GM23338 (cell line): ENCODE results near the gene CACNA1G. TPM values are rescaled to one million over a fixed set of nuclear protein-coding genes. Genes with fewer than 3 reads are reported as not detected.

Source experiments
- ATAC-seq: fragments of 200-7000 bp; cut with Tn5 transposase; 3 replicates; pipeline ENCODE4 v1.9.1; 2020
- DNase-seq: peaks from one replicate; pipeline ENCODE4 v3.0.0-alpha.2; 2015; ENCODE audit warnings: low spot score
- H2AFZ ChIP-seq: fragments of 200-600 bp; sonication (generic); 2 replicates; pipeline ENCODE4 v1.8.0; 2016; ENCODE audit warnings: antibody characterized with exemption, mild to moderate bottlenecking, moderate library complexity
- H3F3A ChIP-seq: fragments of 200-600 bp; sonication (generic); replicated peaks from 2 replicates; pipeline ENCODE4 v1.8.0; 2017; ENCODE audit warnings: antibody characterized with exemption, mixed run types, low read depth
- H3K27ac ChIP-seq: fragments of 200-600 bp; sonication (generic); 2 replicates; pipeline ENCODE4 v1.6.1; 2016; ENCODE audit warnings: low read depth
- H3K27me3 ChIP-seq: fragments of 200-600 bp; sonication (generic); 2 replicates; pipeline ENCODE4 v1.8.0; 2016; ENCODE audit warnings: mild to moderate bottlenecking, mixed run types, moderate library complexity; ENCODE audit not compliant: insufficient read depth
- H3K36me3 ChIP-seq: fragments of 200-600 bp; sonication (generic); 2 replicates; pipeline ENCODE4 v1.8.0; 2016; ENCODE audit warnings: mild to moderate bottlenecking; ENCODE audit not compliant: insufficient read depth
- H3K4me1 ChIP-seq: fragments of 200-600 bp; sonication (generic); 2 replicates; pipeline ENCODE4 v1.8.0; 2016; ENCODE audit warnings: mild to moderate bottlenecking, moderate library complexity; ENCODE audit not compliant: insufficient read depth
- H3K4me2 ChIP-seq: fragments of 200-600 bp; sonication (generic); 2 replicates; pipeline ENCODE4 v1.7.1; 2017; ENCODE audit warnings: mixed run types
- H3K4me3 ChIP-seq: fragments of 200-600 bp; sonication (generic); 2 replicates; pipeline ENCODE4 v1.6.1; 2016; ENCODE audit warnings: mixed run types
- H3K79me2 ChIP-seq: fragments of 200-600 bp; sonication (generic); replicated peaks from 2 replicates; pipeline ENCODE4 v1.8.0; 2017; ENCODE audit warnings: mild to moderate bottlenecking; ENCODE audit not compliant: insufficient read depth
- H3K9me2 ChIP-seq: fragments of 200-600 bp; sonication (generic); 2 replicates; pipeline ENCODE4 v1.8.0; 2017; ENCODE audit not compliant: insufficient read depth
- H4K20me1 ChIP-seq: fragments of 200-600 bp; sonication (generic); replicated peaks from 2 replicates; pipeline ENCODE4 v1.8.0; 2017; ENCODE audit warnings: mild to moderate bottlenecking; ENCODE audit not compliant: insufficient read depth
- H3K27ac Mint-ChIP-seq: 2 replicates; pipeline ENCODE4 v1.8.0; 2020; ENCODE audit warnings: inconsistent platforms, mild to moderate bottlenecking, moderate library complexity, mixed read lengths
- H3K27me3 Mint-ChIP-seq: 3 replicates; pipeline ENCODE4 v1.8.0; 2022; ENCODE audit warnings: low read depth, mild to moderate bottlenecking, moderate library complexity, mixed read lengths, inconsistent platforms; ENCODE audit not compliant: insufficient read depth, poor library complexity
- H3K36me3 Mint-ChIP-seq: 3 replicates; pipeline ENCODE4 v1.8.0; 2021; ENCODE audit warnings: low read depth, mild to moderate bottlenecking, inconsistent platforms, moderate library complexity, mixed read lengths
- H3K4me1 Mint-ChIP-seq: 3 replicates; pipeline ENCODE4 v1.8.0; 2020; ENCODE audit warnings: mild to moderate bottlenecking, inconsistent platforms, mixed read lengths
- H3K4me3 Mint-ChIP-seq: 3 replicates; pipeline ENCODE4 v1.8.0; 2021; ENCODE audit warnings: moderate library complexity, mild to moderate bottlenecking, inconsistent platforms, mixed read lengths
- H3K9me3 Mint-ChIP-seq: 3 replicates; pipeline ENCODE4 v1.8.0; 2020; ENCODE audit warnings: moderate library complexity, mild to moderate bottlenecking, inconsistent platforms, mixed read lengths
- ETS1 ChIP-seq: IDR thresholded peaks from 2 replicates; pipeline ENCODE4 v1.6.1; 2016; ENCODE audit warnings: antibody characterized with exemption
- EZH2phosphoT487 ChIP-seq: fragments of 200-600 bp; sonication (generic); IDR thresholded peaks from one replicate; pipeline ENCODE4 v1.8.1; 2018; ENCODE audit warnings: antibody characterized with exemption; ENCODE audit not compliant: unreplicated experiment
- NANOG ChIP-seq: IDR thresholded peaks from 2 replicates; pipeline ENCODE4 v1.6.1; 2016; ENCODE audit warnings: antibody characterized with exemption, borderline replicate concordance
- REST ChIP-seq: IDR thresholded peaks from one replicate; pipeline ENCODE4 v1.6.1; 2018; ENCODE audit warnings: antibody characterized with exemption; ENCODE audit not compliant: unreplicated experiment
- ZNF114 ChIP-seq: fragments of 250-450 bp; sonication (Bioruptor Pico); IDR thresholded peaks from 2 replicates; pipeline ENCODE4 v1.5.0; 2020; ENCODE audit warnings: mild to moderate bottlenecking, moderate library complexity
- ZNF462 ChIP-seq: fragments of 250-450 bp; sonication (Bioruptor Pico); IDR thresholded peaks from 2 replicates; pipeline ENCODE4 v1.5.0; 2020; ENCODE audit warnings: mild to moderate bottlenecking, moderate library complexity
- polyA plus RNA-seq: library from polyadenylated mRNA; unstranded; fragments of >200 nt; fragmentation: Nextera tagmentation; extraction: Ambion mirVana; gene quantifications from 2 replicates; pipeline ENCODE4 v1.2.1, GENCODE V29; 2016
- total RNA-seq: library from RNA; depleted of rRNA; stranded (reverse); fragments of >200 nt; shearing (Covaris generic); gene quantifications from 2 replicates; pipeline ENCODE4 v1.2.3, GENCODE V29; 2014

CACNA1G gene
- total and polyA plus RNA-seq, 2 experiments from 2014 or later, result 1.4 to 5.1 TPM

- H3K27ac Mint-ChIP-seq, result no peak overlapping the region
- Histone ChIP-seq H3F3A (0 out of 2 replicates have a peak, but pooled peaks cover 3% of the 10 kb centered on the region), H3K27ac (no peak overlapping the region), H2AFZ (no peak overlapping the region), H3K27me3 (peaks cover 46% of the 10 kb centered on the region), H3K4me3 (no peak overlapping the region), H4K20me1 (no peaks in the 10 kb centered on the region), H3K4me2 (no peak overlapping the region), H3K79me2 (no peaks in the 10 kb centered on the region), H3K36me3 (no peaks in the 10 kb centered on the region), H3K4me1 (peaks cover 17% of the 10 kb centered on the region), H3K9me2 (no peaks in the 10 kb centered on the region)
- no peak for ATAC-seq
- H3K9me3 Mint-ChIP-seq, result no peaks in the 10 kb centered on the region
- TF ChIP-seq EZH2phosphoT487, result no peak
- TF ChIP-seq ZNF462 (CRISPR knock-in tag), result no peak
- no peak for TF ChIP-seq REST
- TF ChIP-seq NANOG, result no peak
- TF ChIP-seq ZNF114, result no peak
- no peak for TF ChIP-seq ETS1
- peaks cover 41% of the 10 kb centered on the region for H3K27me3 Mint-ChIP-seq
- no peak for DNase-seq
- H3K4me3 Mint-ChIP-seq, result no peak overlapping the region; the same call in 2 of the 3 replicates
- no peaks in the 10 kb centered on the region for H3K36me3 Mint-ChIP-seq
- H3K4me1 Mint-ChIP-seq, result peaks cover 21% of the 10 kb centered on the region
Observed at GRCh38 chr17:50637829-50638605, 77.5 kb downstream of the CACNA1G start.
